Measurements from ENCODE around the gene FIZ1. TPM values are rescaled to one million over a fixed set of nuclear protein-coding genes. Genes with fewer than 3 reads are reported as not detected.

Gene FIZ1
- total RNA-seq, 1 experiment from 2014 or later = 21.5 TPM

GRCh38 chr19:55590109-55590508, 9.2 kb downstream of the FIZ1 start:
- Histone ChIP-seq H3K79me1 (ENCODE audit: insufficient read depth, low read depth, low read length, poor library complexity, severe bottlenecking) (no peaks in the 10 kb centered on the region), H4K91ac (ENCODE audit: insufficient read length, low read depth, low read length) (no peak overlapping the region), H2AFZ (ENCODE audit: low read length) (no peak overlapping the region), H3K23me2 (ENCODE audit: insufficient read length, low read depth, low read length, poor library complexity, severe bottlenecking) (peaks cover 7% of the 10 kb centered on the region), H3K9ac (ENCODE audit: extremely low read depth, insufficient read length, low read length) (no peak overlapping the region), H3K56ac (ENCODE audit: insufficient read length, low read depth, low read length) (no peak overlapping the region), H3K9me3 (ENCODE audit: control insufficient read depth, low read depth, low read length) (no peaks in the 10 kb centered on the region), H3K27me3 (ENCODE audit: insufficient read depth, low read length) (no peaks in the 10 kb centered on the region), H2BK12ac (ENCODE audit: insufficient read length, low read depth, low read length) (no peak overlapping the region), H3K4me2 (ENCODE audit: insufficient read depth, insufficient read length, low read length) (no peak overlapping the region), H3K14ac (ENCODE audit: insufficient read depth, low read length) (no peak overlapping the region), H2BK15ac (ENCODE audit: low read depth, low read length) (no peak overlapping the region), H3K18ac (ENCODE audit: insufficient read length, low read depth, low read length) (no peak overlapping the region), H4K5ac (ENCODE audit: insufficient read length, low read depth, low read length) (no peak overlapping the region), H2BK5ac (ENCODE audit: insufficient read length, low read length) (no peak overlapping the region), H2BK20ac (ENCODE audit: low read depth, low read length, poor library complexity, severe bottlenecking) (no peak overlapping the region), H3K4ac (ENCODE audit: low read depth, low read length) (no peak overlapping the region), H3T11ph (ENCODE audit: low read length) (no peak overlapping the region), H3K23ac (ENCODE audit: insufficient read length, low read depth, low read length) (no peak overlapping the region), H4K8ac (replicated peaks; ENCODE audit: insufficient read length, low read depth, low read length) (no peak overlapping the region), H3K79me2 (ENCODE audit: insufficient read depth, low read length) (no peaks in the 10 kb centered on the region), H2AK5ac (ENCODE audit: insufficient read length, low read length) (no peak overlapping the region), H2BK120ac (ENCODE audit: low read depth, low read length, poor library complexity, severe bottlenecking) (no peak overlapping the region), H3K27ac (ENCODE audit: insufficient read length, low read depth, low read length) (no peak overlapping the region), H4K20me1 (ENCODE audit: control insufficient read depth, insufficient read depth, insufficient read length) (peaks cover 2% of the 10 kb centered on the region), H3K4me1 (ENCODE audit: insufficient read depth, low read length) (no peaks in the 10 kb centered on the region; the same call in 1 of the 2 replicates)
- H3K36me3 Mint-ChIP-seq (ENCODE audit: insufficient read depth in 1 of 3, low read depth in 3 of 3) = peaks cover 6 to 13% (median 8%) of the 10 kb centered on the region in 3 experiments; a peak in 6 of 7 replicates
- H3K4me3 Mint-ChIP-seq = peak overlapping the region in 1 of 2 experiments; percentile 66; a peak in 3 of 5 replicates
- peak overlapping the region in 2 of 3 experiments; percentile 50 to 53; a peak in 3 of 7 replicates for H3K27ac Mint-ChIP-seq
- TF ChIP-seq, protein P1, sequence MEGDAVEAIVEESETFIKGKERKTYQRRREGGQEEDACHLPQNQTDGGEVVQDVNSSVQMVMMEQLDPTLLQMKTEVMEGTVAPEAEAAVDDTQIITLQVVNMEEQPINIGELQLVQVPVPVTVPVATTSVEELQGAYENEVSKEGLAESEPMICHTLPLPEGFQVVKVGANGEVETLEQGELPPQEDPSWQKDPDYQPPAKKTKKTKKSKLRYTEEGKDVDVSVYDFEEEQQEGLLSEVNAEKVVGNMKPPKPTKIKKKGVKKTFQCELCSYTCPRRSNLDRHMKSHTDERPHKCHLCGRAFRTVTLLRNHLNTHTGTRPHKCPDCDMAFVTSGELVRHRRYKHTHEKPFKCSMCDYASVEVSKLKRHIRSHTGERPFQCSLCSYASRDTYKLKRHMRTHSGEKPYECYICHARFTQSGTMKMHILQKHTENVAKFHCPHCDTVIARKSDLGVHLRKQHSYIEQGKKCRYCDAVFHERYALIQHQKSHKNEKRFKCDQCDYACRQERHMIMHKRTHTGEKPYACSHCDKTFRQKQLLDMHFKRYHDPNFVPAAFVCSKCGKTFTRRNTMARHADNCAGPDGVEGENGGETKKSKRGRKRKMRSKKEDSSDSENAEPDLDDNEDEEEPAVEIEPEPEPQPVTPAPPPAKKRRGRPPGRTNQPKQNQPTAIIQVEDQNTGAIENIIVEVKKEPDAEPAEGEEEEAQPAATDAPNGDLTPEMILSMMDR (conservative IDR thresholded peaks at IDR 0.05) = no peak
- no peak for DNase-seq
- peaks cover 26 to 44% of the 10 kb centered on the region in 2 experiments for H3K4me1 Mint-ChIP-seq
- no CpG with 5 or more reads among the region's 7 CpGs for WGBS (ENCODE audit: extremely low coverage, insufficient read length, low lambda C conversion rate)
- no peaks in the 10 kb centered on the region; a peak in 1 of 5 replicates for H3K9me3 Mint-ChIP-seq
- H3K27me3 Mint-ChIP-seq (ENCODE audit: low read depth) = peaks cover 2% of the 10 kb centered on the region; the same call in 1 of the 2 replicates
